ENCODE data around the gene SLC2A13.

DNA sequence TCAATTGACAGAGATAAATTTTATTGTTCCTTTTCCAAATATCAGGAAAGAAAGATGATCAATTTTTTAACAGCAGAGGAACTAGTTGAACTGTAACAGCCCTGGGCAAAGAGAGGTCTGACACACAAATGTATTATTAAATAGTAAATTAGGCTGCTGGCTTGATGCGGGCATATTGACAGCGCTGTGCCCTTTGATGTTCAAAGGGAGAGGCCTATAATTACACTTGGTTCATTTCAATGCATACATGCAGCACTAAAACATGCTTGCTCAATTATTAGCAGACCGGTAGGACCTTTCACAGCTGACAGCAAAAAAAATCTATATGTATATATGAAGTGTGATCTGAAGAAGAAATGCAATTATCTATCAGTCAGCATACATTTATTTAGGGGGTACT, 219.8 kb downstream of the SLC2A13 start:
- TF ChIP-seq, protein P1, sequence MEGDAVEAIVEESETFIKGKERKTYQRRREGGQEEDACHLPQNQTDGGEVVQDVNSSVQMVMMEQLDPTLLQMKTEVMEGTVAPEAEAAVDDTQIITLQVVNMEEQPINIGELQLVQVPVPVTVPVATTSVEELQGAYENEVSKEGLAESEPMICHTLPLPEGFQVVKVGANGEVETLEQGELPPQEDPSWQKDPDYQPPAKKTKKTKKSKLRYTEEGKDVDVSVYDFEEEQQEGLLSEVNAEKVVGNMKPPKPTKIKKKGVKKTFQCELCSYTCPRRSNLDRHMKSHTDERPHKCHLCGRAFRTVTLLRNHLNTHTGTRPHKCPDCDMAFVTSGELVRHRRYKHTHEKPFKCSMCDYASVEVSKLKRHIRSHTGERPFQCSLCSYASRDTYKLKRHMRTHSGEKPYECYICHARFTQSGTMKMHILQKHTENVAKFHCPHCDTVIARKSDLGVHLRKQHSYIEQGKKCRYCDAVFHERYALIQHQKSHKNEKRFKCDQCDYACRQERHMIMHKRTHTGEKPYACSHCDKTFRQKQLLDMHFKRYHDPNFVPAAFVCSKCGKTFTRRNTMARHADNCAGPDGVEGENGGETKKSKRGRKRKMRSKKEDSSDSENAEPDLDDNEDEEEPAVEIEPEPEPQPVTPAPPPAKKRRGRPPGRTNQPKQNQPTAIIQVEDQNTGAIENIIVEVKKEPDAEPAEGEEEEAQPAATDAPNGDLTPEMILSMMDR (IDR thresholded peaks at IDR 0.05): no peak
- no peak for TF ChIP-seq POLR2A (IDR thresholded peaks at IDR 0.05)
